Prostate gland (tissue), 2 donors: ENCODE results near the gene SUGCT.

Experiments
- POLR2A ChIP-seq: fragments of 450-650 bp; IDR thresholded peaks from one replicate; pipeline ENCODE4 v1.6.1; 2016; ENCODE audit warnings: antibody characterized with exemption, mild to moderate bottlenecking
- TF ChIP-seq, protein P1 (sequence below), 4 experiments: fragments of 200-600 bp in 2 of 4; fragments of 450-650 bp in 2 of 4; sonication (generic) in 2 of 4; IDR thresholded peaks; 1 replicate in 3 of 4; 2 replicates in 1 of 4; pipeline ENCODE4 v1.5.1; 2016 to 2019; ENCODE audit warnings: antibody characterized with exemption in 4 of 4, mild to moderate bottlenecking in 2 of 4, moderate library complexity in 2 of 4

DNA sequence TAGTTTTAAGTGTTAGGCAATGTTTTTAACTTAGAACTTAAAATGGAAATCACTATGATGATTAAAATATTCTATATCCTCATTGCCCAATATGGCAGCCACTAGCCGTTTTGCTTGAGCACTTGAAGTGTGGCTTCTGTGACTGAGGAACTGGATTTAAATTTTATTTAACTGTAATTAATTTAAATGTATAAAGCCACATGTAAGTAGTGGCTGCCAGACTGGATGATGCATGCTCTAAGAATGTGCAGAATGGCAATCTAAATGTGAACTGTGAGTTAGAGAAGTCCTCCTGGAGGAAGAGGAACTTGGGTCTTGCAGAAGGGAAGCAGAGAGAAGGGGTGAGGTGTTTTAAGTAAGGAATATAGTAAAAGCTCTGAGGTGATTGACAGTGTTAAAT is 451.4 kb downstream of the SUGCT start:
- TF ChIP-seq, protein P1, sequence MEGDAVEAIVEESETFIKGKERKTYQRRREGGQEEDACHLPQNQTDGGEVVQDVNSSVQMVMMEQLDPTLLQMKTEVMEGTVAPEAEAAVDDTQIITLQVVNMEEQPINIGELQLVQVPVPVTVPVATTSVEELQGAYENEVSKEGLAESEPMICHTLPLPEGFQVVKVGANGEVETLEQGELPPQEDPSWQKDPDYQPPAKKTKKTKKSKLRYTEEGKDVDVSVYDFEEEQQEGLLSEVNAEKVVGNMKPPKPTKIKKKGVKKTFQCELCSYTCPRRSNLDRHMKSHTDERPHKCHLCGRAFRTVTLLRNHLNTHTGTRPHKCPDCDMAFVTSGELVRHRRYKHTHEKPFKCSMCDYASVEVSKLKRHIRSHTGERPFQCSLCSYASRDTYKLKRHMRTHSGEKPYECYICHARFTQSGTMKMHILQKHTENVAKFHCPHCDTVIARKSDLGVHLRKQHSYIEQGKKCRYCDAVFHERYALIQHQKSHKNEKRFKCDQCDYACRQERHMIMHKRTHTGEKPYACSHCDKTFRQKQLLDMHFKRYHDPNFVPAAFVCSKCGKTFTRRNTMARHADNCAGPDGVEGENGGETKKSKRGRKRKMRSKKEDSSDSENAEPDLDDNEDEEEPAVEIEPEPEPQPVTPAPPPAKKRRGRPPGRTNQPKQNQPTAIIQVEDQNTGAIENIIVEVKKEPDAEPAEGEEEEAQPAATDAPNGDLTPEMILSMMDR (IDR thresholded peaks at IDR 0.05) = no peak
- TF ChIP-seq POLR2A = no peak
